GM19324 (cell line): ENCODE results near the gene NTN3.
"Not testable (repeated sequence)": the region's sequence is repeated elsewhere in the genome, so short reads cannot be mapped to it uniquely, and the experiment has no call there.

ENCODE experiments used
- ATAC-seq: cut with Tn5 transposase; IDR thresholded peaks from one replicate; pipeline ENCODE4 v1.9.1; 2021; ENCODE audit warnings: mild to moderate bottlenecking, moderate library complexity; ENCODE audit not compliant: unreplicated experiment, low FRiP score

The NTN3 gene

GRCh38 chr16:2476741-2477140 lies 5.6 kb downstream of the NTN3 start:
- no peak for ATAC-seq

- no peak for ATAC-seq
Observed at GRCh38 chr16:2477327-2477726, 6.2 kb downstream of the NTN3 start.

GRCh38 chr16:2478279-2478678 lies 7.2 kb downstream of the NTN3 start:
- ATAC-seq = no peak

- not testable (repeated sequence) for ATAC-seq
Observed at GRCh38 chr16:2479996-2480395, 8.9 kb downstream of the NTN3 start.

- ATAC-seq = no peak
Observed at GRCh38 chr16:2480948-2481347, 9.9 kb downstream of the NTN3 start.

GRCh38 chr16:2481676-2482075 lies 10.6 kb downstream of the NTN3 start:
- ATAC-seq = no peak

- no peak for ATAC-seq
Observed at GRCh38 chr16:2482249-2482648, 11.2 kb downstream of the NTN3 start.

GRCh38 chr16:2482708-2483534 lies 11.8 kb downstream of the NTN3 start:
- ATAC-seq = no peak

GRCh38 chr16:2483939-2484897 lies 13.1 kb downstream of the NTN3 start:
- ATAC-seq = no peak

GRCh38 chr16:2484898-2485508 lies 13.9 kb downstream of the NTN3 start:
- no peak for ATAC-seq

- ATAC-seq = no peak
Observed at GRCh38 chr16:2485811-2486507, 14.9 kb downstream of the NTN3 start.

GRCh38 chr16:2486645-2487516 lies 15.8 kb downstream of the NTN3 start:
- no peak for ATAC-seq

GRCh38 chr16:2487517-2487842 lies 16.4 kb downstream of the NTN3 start:
- ATAC-seq = no peak

- no peak for ATAC-seq
Observed at GRCh38 chr16:2487903-2488531, 16.9 kb downstream of the NTN3 start.

- ATAC-seq = no peak
Observed at GRCh38 chr16:2489581-2489980, 18.5 kb downstream of the NTN3 start.

GRCh38 chr16:2490190-2491105 lies 19.4 kb downstream of the NTN3 start:
- no peak for ATAC-seq

- no peak for ATAC-seq
Observed at GRCh38 chr16:2492292-2492691, 21.2 kb downstream of the NTN3 start.

- no peak for ATAC-seq
Observed at GRCh38 chr16:2493605-2494004, 22.5 kb downstream of the NTN3 start.
